T1000 (cell line): ENCODE data around the gene CEMIP.

Experiments
- DNase-seq: peaks from one replicate; lab custom pipeline; 2025; ENCODE audit warnings: mixed read lengths; lab: John Stamatoyannopoulos, UW

Gene CEMIP

GRCh38 chr15:80852676-80853075 is 73.5 kb downstream of the CEMIP start:
- no peak for DNase-seq

- no peak for DNase-seq
Observed at GRCh38 chr15:80854104-80854503, 74.9 kb downstream of the CEMIP start.

- no peak for DNase-seq
Observed at GRCh38 chr15:80855206-80855605, 76.0 kb downstream of the CEMIP start.

- DNase-seq, result no peak
Observed at GRCh38 chr15:80856400-80856799, 77.2 kb downstream of the CEMIP start.

- DNase-seq, result no peak
Observed at GRCh38 chr15:80856809-80857377, 77.7 kb downstream of the CEMIP start.

GRCh38 chr15:80861731-80862170 is 82.6 kb downstream of the CEMIP start:
- no peak for DNase-seq

GRCh38 chr15:80864666-80865065 is 85.5 kb downstream of the CEMIP start:
- DNase-seq, result no peak

- no peak for DNase-seq
Observed at GRCh38 chr15:80866936-80867335, 87.8 kb downstream of the CEMIP start.

GRCh38 chr15:80870366-80870765 is 91.2 kb downstream of the CEMIP start:
- DNase-seq, result no peak

GRCh38 chr15:80870893-80871292 is 91.7 kb downstream of the CEMIP start:
- no peak for DNase-seq

GRCh38 chr15:80871858-80872257 is 92.7 kb downstream of the CEMIP start:
- no peak for DNase-seq

- DNase-seq, result no peak
Observed at GRCh38 chr15:80873366-80873952, 94.3 kb downstream of the CEMIP start.

GRCh38 chr15:80875568-80876347 is 96.6 kb downstream of the CEMIP start:
- DNase-seq, result no peak

- DNase-seq, result no peak
Observed at GRCh38 chr15:80876348-80876674, 97.1 kb downstream of the CEMIP start.

- DNase-seq, result no peak
Observed at GRCh38 chr15:80878242-80878866, 99.2 kb downstream of the CEMIP start.

- no peak for DNase-seq
Observed at GRCh38 chr15:80878867-80879250, 99.7 kb downstream of the CEMIP start.

- DNase-seq, result no peak
Observed at GRCh38 chr15:80880086-80880485, 100.9 kb downstream of the CEMIP start.

GRCh38 chr15:80883641-80884040 is 104.5 kb downstream of the CEMIP start:
- no peak for DNase-seq

- DNase-seq, result no peak
Observed at GRCh38 chr15:80885016-80885579, 105.9 kb downstream of the CEMIP start.

- no peak for DNase-seq
Observed at GRCh38 chr15:80887148-80887547, 108.0 kb downstream of the CEMIP start.

- DNase-seq, result no peak
Observed at GRCh38 chr15:80888846-80889245, 109.7 kb downstream of the CEMIP start.

GRCh38 chr15:80890341-80891005 is 111.3 kb downstream of the CEMIP start:
- no peak for DNase-seq
